HG03060 (cell line): Measurements from ENCODE around the gene OTC.

Experiments
- ATAC-seq: cut with Tn5 transposase; IDR thresholded peaks from one replicate; pipeline ENCODE4 v1.9.1; 2021; ENCODE audit warnings: low read depth, moderate number of reproducible peaks; ENCODE audit not compliant: unreplicated experiment

The OTC gene

GRCh38 chrX:38352362-38352761, at the start of gene OTC:
Gene OTC (plus strand): TSS chrX:38352604. CDS start chrX:38352697, 93 bp downstream.
- ATAC-seq: no peak

GRCh38 chrX:38304010-38304409, 48.4 kb upstream of the OTC start:
- no peak for ATAC-seq

DNA sequence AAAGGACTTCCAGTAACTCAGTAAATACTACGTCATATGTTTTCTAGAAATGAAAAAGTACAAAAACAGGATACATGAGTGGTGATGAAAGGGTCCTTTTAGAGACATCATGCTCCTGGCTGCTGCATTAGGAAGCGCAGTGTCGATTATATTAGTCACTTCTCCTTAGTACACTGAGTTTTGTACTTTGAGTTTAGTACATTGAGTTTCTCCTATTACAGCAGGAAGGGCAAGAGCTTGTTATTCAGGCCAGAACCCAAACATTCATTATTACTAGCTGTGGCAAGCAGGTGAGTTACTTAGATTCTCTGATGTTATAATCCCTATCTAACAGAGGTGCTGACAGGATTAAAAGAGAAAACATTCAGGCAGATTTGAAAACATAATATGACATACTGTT, 46.4 kb upstream of the OTC start:
- no peak for ATAC-seq

DNA sequence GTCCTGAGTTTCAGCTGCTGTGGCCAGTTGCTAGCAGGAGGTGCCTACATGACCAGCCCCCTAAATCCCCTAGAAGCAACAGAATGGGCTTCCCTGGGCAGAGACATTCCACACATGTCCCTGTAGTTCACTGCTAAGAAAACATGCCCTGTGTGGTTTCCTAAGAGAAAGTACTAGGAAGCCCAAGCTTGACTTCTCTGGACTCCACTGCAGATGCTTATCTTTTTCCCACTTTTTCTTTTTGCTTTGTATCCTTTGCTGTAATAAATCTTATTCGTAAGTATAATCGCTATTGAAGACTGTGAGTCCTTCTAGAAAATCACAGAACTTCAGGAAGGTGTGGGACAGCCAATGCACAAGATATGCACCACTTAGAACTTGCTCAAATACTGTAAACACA, 40.7 kb upstream of the OTC start:
- no peak for ATAC-seq

- ATAC-seq: no peak
Observed at GRCh38 chrX:38312436-38312835, 40.0 kb upstream of the OTC start.

- no peak for ATAC-seq
Observed at GRCh38 chrX:38313190-38313589, 39.2 kb upstream of the OTC start.

DNA sequence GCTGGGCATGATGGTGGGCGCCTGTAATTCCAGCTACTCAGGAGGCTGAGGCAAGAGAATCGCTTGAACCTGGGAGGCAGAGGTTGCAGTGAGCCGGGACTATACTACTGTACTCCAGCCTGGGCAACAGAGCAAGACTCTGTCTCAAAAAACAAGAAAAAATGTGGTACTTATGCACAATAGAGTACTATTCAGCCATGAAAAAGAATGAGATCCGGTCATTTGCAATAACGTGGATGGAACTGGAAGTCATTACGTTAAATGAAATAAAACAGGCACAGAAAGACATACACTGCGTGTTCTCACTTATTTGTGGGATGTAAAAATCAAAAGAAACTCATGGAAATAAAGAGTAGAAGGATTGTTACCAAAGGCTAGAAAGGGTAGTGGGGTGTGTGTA, 37.2 kb upstream of the OTC start:
- no peak for ATAC-seq

- no peak for ATAC-seq
Observed at GRCh38 chrX:38318196-38318595, 34.2 kb upstream of the OTC start.

GRCh38 chrX:38318606-38319005, 33.8 kb upstream of the OTC start:
- no peak for ATAC-seq

DNA sequence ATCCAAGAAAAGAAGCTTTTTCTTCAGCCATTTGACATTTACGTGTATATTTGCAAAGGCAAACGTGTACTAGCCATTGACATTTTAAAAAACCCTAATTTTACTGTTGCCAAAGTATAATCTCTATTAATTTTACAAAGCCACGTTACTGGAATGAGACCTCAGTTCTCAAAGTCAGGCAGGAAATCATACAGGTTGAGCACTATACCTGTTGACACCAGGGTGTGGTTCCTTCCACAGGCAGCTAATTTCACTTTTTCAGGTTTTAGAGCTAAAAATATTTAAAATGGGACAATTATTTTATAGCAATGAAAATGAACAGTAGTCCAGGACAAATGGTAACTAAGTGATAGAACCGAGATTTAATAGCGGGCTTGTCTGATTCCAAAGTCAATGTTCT, 31.6 kb upstream of the OTC start:
- no peak for ATAC-seq

DNA sequence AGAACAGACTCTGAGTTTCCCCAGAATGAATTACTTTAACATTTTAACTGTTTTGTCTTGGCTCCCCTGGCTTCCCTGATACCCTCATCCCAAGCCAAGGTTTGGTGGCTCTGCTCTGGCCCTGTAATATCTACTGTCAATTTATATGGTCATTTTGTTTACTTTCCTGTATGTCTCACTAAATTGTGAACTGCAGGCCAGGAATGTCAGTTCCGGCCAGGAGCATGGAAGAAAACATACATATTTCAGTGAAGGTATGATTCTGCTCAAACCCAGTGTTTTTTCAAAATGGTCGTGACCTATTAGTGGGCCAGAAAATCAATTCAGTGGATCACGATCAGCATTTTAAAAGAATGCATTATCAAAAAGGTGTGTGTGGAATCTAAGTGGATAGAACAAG, 26.3 kb upstream of the OTC start:
- no peak for ATAC-seq

GRCh38 chrX:38327007-38327774, 25.2 kb upstream of the OTC start, which contains the start of gene RPGR:
Gene RPGR (minus strand): TSS chrX:38327509. CDS start chrX:38327367, 142 bp downstream.
- ATAC-seq: peak; percentile 86

GRCh38 chrX:38327775-38328081, 24.7 kb upstream of the OTC start:
- peak; percentile 4 for ATAC-seq

GRCh38 chrX:38332505-38332904, 19.9 kb upstream of the OTC start:
- ATAC-seq: peak; percentile 80

- ATAC-seq: no peak
Observed at GRCh38 chrX:38335382-38335781, 17.0 kb upstream of the OTC start.

GRCh38 chrX:38336538-38337240, 15.7 kb upstream of the OTC start:
- ATAC-seq: no peak

DNA sequence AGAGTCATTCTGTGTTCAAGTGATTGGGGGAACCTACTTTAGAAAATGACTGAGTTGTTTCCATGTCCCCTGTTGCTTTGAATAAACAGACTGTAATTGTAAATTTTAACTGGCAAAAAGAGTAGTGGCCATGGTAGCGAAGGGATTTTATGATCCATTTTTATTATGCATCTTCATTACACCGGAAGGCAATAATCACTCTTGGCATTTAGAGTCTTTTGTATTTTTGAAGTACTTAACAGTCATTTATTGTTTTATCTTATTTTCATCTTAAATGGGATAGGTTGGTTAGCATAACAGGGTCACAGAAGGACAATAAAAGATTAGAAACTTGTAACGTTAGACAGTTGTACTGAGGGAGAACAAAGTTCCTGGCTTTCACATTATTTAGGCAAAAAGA, 11.0 kb upstream of the OTC start:
- no peak for ATAC-seq

DNA sequence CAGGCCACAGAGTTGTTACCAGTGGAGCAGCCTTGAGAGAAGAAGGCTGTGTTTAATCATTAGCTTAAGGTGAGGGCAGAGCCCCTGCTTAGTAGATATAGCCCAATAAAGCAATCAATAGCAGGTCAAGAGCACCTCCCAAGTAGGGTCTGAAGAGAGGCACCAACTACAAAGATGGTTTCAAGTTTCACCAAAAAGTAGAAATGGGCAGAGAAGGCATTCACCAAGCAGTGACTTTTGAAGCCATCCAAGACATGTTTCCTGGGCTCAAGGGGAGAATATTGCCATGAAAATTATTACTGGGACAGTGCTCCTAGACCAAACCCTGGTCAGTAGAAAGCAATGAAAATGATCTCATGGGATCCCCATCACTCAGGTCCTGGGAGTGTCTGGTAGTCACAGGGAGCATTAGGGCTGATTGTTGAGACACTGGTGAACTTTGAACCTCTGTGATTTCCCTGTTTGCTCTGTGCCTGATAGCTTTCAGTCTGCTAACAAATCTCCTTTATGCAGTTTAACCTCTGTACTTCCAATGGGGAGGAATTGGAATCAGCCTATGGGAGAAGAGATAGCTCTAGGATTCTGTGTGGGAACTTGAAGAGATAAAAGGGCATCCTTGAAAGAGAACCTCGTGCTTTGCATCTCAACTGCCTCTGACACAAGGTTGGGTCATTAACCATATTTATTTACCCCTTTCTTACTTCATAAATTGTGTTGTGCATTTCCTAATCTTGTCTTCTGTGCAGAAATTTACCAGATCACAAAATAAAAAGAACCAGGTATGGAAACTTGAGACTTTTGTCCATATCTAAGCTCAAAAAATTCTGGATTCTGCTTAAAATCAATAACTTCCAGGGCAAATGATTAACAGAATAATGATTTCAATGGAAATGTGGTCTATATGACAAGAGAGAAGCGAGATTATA, 9.3 kb upstream of the OTC start:
- ATAC-seq: no peak

DNA sequence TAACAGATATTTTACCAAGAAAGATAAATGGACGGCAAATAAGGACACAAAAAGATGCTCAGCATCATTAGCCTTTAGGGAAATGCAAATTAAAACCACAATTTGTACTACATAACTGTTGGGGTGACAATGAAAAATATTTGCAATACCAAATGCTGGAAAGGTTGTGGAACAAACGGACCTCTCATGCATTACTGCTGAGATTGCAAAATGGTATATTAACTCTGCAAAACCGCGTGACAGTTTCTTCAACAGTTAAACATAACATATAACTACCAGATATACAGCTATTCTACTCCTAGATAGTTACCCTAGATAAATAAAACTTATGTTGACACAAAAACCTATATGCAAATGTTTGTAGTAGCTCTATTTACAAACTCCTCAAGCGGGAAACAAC, 6.3 kb upstream of the OTC start:
- no peak for ATAC-seq

GRCh38 chrX:38347136-38347535, 5.3 kb upstream of the OTC start:
- peak; percentile 91 for ATAC-seq

- ATAC-seq: no peak
Observed at GRCh38 chrX:38351346-38351745, 1.1 kb upstream of the OTC start.
